GM12878 (cell line): Measurements from ENCODE around the gene METTL17.

Source experiments
- CHD2 ChIP-seq: IDR thresholded peaks from 2 replicates; pipeline ENCODE4 v1.6.1; 2011; ENCODE audit warnings: low read depth, low read length, improper control_type of control experiment, borderline replicate concordance
- EP300 ChIP-seq, 2 experiments: fragments of 150-350 bp in 1 of 2; IDR thresholded peaks; 2 replicates each; pipeline ENCODE4 v1.6.1; 2011 to 2012; ENCODE audit warnings: low read depth in 2 of 2, low read length in 2 of 2, borderline replicate concordance in 1 of 2, improper control_type of control experiment in 1 of 2, inconsistent platforms in 1 of 2; ENCODE audit not compliant: control insufficient read depth in 1 of 2
- MYB ChIP-seq: fragments of 150-350 bp; IDR thresholded peaks from 2 replicates; pipeline ENCODE4 v1.6.1; 2014; ENCODE audit warnings: mild to moderate bottlenecking, low read depth, low read length, borderline replicate concordance
- PAX5 ChIP-seq: IDR thresholded peaks from 2 replicates; pipeline ENCODE4 v1.6.1; 2011; ENCODE audit warnings: low read depth, low read length, borderline replicate concordance
- POLR2AphosphoS5 ChIP-seq: IDR thresholded peaks from 2 replicates; pipeline ENCODE4 v1.6.1; 2011; ENCODE audit warnings: mild to moderate bottlenecking, low read length, inconsistent platforms
- RBBP5 ChIP-seq: fragments of 200-600 bp; sonication (generic); conservative IDR thresholded peaks from 2 replicates; pipeline ENCODE4 v1.6.1; 2016
- SP1 ChIP-seq: IDR thresholded peaks from one replicate; pipeline ENCODE4 v1.6.1; 2011; ENCODE audit warnings: low read depth, low read length
- SRF ChIP-seq, 2 experiments: IDR thresholded peaks; 2 replicates each; pipeline ENCODE4 v1.6.1; 2011; ENCODE audit warnings: low read depth in 2 of 2, low read length in 2 of 2, mild to moderate bottlenecking in 1 of 2, moderate library complexity in 1 of 2
- SUPT20H ChIP-seq: IDR thresholded peaks from 2 replicates; pipeline ENCODE4 v1.6.1; 2011; ENCODE audit warnings: low read depth, mild to moderate bottlenecking, low read length, moderate library complexity, borderline replicate concordance; ENCODE audit not compliant: control insufficient read depth
- TF ChIP-seq, protein P1 (sequence below), 3 experiments: IDR thresholded peaks in 2 of 3; conservative IDR thresholded peaks in 1 of 3; 2 replicates each; pipeline ENCODE4 v1.5.1; 2011; ENCODE audit warnings: low read depth in 3 of 3, low read length in 3 of 3, mild to moderate bottlenecking in 3 of 3, control low read depth in 2 of 3, moderate library complexity in 2 of 3, inconsistent platforms in 1 of 3, mixed read lengths in 1 of 3; ENCODE audit not compliant: control insufficient read depth in 2 of 3, insufficient read depth in 1 of 3; ENCODE audit errors: extremely low read depth in 1 of 3
- TF ChIP-seq, protein P2 (sequence below): IDR thresholded peaks from 2 replicates; pipeline ENCODE4 v1.6.1; 2011; ENCODE audit warnings: low read depth, mild to moderate bottlenecking, low read length, moderate library complexity, borderline replicate concordance; ENCODE audit errors: extremely low read depth
- TF ChIP-seq, protein P3 (sequence below): IDR thresholded peaks from 2 replicates; pipeline ENCODE4 v1.6.1; 2011; ENCODE audit warnings: low read depth, low read length, improper control_type of control experiment, borderline replicate concordance
- TF ChIP-seq, protein P4 (sequence below): IDR thresholded peaks from 2 replicates; pipeline ENCODE4 v1.6.1; 2012; ENCODE audit warnings: mild to moderate bottlenecking, low read depth, low read length

DNA sequence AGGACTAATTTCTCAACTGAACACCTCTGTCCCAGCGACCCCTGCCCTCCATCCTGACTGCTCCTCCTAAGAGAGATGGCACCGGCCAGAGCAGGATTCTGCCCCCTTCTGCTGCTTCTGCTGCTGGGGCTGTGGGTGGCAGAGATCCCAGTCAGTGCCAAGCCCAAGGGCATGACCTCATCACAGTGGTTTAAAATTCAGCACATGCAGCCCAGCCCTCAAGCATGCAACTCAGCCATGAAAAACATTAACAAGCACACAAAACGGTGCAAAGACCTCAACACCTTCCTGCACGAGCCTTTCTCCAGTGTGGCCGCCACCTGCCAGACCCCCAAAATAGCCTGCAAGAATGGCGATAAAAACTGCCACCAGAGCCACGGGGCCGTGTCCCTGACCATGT, 53.1 kb downstream of the METTL17 start:
- no peak for TF ChIP-seq POLR2AphosphoS5
- no peak for TF ChIP-seq RBBP5
- TF ChIP-seq, protein P1, sequence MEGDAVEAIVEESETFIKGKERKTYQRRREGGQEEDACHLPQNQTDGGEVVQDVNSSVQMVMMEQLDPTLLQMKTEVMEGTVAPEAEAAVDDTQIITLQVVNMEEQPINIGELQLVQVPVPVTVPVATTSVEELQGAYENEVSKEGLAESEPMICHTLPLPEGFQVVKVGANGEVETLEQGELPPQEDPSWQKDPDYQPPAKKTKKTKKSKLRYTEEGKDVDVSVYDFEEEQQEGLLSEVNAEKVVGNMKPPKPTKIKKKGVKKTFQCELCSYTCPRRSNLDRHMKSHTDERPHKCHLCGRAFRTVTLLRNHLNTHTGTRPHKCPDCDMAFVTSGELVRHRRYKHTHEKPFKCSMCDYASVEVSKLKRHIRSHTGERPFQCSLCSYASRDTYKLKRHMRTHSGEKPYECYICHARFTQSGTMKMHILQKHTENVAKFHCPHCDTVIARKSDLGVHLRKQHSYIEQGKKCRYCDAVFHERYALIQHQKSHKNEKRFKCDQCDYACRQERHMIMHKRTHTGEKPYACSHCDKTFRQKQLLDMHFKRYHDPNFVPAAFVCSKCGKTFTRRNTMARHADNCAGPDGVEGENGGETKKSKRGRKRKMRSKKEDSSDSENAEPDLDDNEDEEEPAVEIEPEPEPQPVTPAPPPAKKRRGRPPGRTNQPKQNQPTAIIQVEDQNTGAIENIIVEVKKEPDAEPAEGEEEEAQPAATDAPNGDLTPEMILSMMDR (IDR thresholded peaks at IDR 0.05 in 2 of 3, conservative IDR thresholded peaks at IDR 0.05 in 1 of 3; ENCODE audit: control insufficient read depth in 2 of 3, extremely low read depth in 1 of 3, insufficient read depth in 1 of 3, low read depth in 3 of 3, low read length in 3 of 3), result no peak
- TF ChIP-seq MYB, result no peak
- TF ChIP-seq SP1, result no peak
- no peak for TF ChIP-seq SUPT20H
- no peak for TF ChIP-seq SRF (IDR thresholded peaks at IDR 0.05; ENCODE audit: low read depth in 2 of 2, low read length in 2 of 2)
- no peak for TF ChIP-seq EP300 (IDR thresholded peaks at IDR 0.05; ENCODE audit: borderline replicate concordance in 1 of 2, control insufficient read depth in 1 of 2, low read depth in 2 of 2, low read length in 2 of 2)
- TF ChIP-seq, protein P2, sequence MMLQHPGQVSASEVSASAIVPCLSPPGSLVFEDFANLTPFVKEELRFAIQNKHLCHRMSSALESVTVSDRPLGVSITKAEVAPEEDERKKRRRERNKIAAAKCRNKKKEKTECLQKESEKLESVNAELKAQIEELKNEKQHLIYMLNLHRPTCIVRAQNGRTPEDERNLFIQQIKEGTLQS, result no peak
- TF ChIP-seq, protein P3, sequence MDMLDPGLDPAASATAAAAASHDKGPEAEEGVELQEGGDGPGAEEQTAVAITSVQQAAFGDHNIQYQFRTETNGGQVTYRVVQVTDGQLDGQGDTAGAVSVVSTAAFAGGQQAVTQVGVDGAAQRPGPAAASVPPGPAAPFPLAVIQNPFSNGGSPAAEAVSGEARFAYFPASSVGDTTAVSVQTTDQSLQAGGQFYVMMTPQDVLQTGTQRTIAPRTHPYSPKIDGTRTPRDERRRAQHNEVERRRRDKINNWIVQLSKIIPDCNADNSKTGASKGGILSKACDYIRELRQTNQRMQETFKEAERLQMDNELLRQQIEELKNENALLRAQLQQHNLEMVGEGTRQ, result no peak
- no peak for TF ChIP-seq CHD2
- TF ChIP-seq, protein P4, sequence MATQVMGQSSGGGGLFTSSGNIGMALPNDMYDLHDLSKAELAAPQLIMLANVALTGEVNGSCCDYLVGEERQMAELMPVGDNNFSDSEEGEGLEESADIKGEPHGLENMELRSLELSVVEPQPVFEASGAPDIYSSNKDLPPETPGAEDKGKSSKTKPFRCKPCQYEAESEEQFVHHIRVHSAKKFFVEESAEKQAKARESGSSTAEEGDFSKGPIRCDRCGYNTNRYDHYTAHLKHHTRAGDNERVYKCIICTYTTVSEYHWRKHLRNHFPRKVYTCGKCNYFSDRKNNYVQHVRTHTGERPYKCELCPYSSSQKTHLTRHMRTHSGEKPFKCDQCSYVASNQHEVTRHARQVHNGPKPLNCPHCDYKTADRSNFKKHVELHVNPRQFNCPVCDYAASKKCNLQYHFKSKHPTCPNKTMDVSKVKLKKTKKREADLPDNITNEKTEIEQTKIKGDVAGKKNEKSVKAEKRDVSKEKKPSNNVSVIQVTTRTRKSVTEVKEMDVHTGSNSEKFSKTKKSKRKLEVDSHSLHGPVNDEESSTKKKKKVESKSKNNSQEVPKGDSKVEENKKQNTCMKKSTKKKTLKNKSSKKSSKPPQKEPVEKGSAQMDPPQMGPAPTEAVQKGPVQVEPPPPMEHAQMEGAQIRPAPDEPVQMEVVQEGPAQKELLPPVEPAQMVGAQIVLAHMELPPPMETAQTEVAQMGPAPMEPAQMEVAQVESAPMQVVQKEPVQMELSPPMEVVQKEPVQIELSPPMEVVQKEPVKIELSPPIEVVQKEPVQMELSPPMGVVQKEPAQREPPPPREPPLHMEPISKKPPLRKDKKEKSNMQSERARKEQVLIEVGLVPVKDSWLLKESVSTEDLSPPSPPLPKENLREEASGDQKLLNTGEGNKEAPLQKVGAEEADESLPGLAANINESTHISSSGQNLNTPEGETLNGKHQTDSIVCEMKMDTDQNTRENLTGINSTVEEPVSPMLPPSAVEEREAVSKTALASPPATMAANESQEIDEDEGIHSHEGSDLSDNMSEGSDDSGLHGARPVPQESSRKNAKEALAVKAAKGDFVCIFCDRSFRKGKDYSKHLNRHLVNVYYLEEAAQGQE, result no peak
- no peak for TF ChIP-seq PAX5
